ENCODE measurements around the gene LRP5. TPM values are rescaled to one million over a fixed set of nuclear protein-coding genes. Genes with fewer than 3 reads are reported as not detected.

LRP5 gene
- total RNA-seq, 1 donor from 2014 or later, result 20.2 TPM

GRCh38 chr11:68461575-68461917 lies 149.2 kb downstream of the LRP5 start:
- Histone ChIP-seq H4K20me1 (ENCODE audit: insufficient read depth, low read length) (peaks cover 52% of the 10 kb centered on the region), H2AFZ (ENCODE audit: low read depth, low read length) (no peak overlapping the region), H3K27ac (ENCODE audit: low read depth, low read length) (peak overlapping the region; percentile 92), H3K27me3 (ENCODE audit: insufficient read depth, low read length) (no peaks in the 10 kb centered on the region), H3K4me2 (ENCODE audit: low read length) (peak overlapping the region; percentile 90), H3K9me3 (ENCODE audit: insufficient read depth, low read depth, low read length) (no peaks in the 10 kb centered on the region), H3K4me3 (ENCODE audit: insufficient read depth, low read depth, low read length) (peak overlapping the region; percentile 72), H3K79me2 (ENCODE audit: insufficient read depth, low read length) (peaks cover 60% of the 10 kb centered on the region), H3K9ac (ENCODE audit: low read length) (peak overlapping the region; percentile 92), H3K36me3 (ENCODE audit: insufficient read depth, low read length) (no peaks in the 10 kb centered on the region), H3K4me1 (ENCODE audit: insufficient read depth, low read length) (peaks cover 22% of the 10 kb centered on the region)
- DNase-seq (ENCODE audit: low read depth) (no peak), FAIRE-seq (no peak)
- Mint-ChIP-seq H3K4me1 (ENCODE audit: low read depth, unreplicated experiment) (peaks cover 28% of the 10 kb centered on the region), H3K27ac (ENCODE audit: unreplicated experiment) (peak overlapping the region; percentile 94), H3K9me3 (ENCODE audit: unreplicated experiment) (no peaks in the 10 kb centered on the region), H3K36me3 (ENCODE audit: low read depth, unreplicated experiment) (no peaks in the 10 kb centered on the region), H3K27me3 (ENCODE audit: low read depth, unreplicated experiment) (no peaks in the 10 kb centered on the region), H3K4me3 (ENCODE audit: unreplicated experiment) (peak overlapping the region; percentile 99)
- no peak for TF ChIP-seq EZH2 (IDR thresholded peaks at IDR 0.05; ENCODE audit: insufficient read depth, low read length)
- TF ChIP-seq CTCF (IDR thresholded peaks at IDR 0.05; ENCODE audit: insufficient read depth, low read depth, low read length), result no peak

GRCh38 chr11:68463714-68464113 lies 151.3 kb downstream of the LRP5 start:
- Mint-ChIP-seq H3K27ac (ENCODE audit: unreplicated experiment) (no peak overlapping the region), H3K9me3 (ENCODE audit: unreplicated experiment) (no peaks in the 10 kb centered on the region), H3K4me3 (ENCODE audit: unreplicated experiment) (peak overlapping the region; percentile 47), H3K36me3 (ENCODE audit: low read depth, unreplicated experiment) (no peaks in the 10 kb centered on the region), H3K27me3 (ENCODE audit: low read depth, unreplicated experiment) (no peaks in the 10 kb centered on the region), H3K4me1 (ENCODE audit: low read depth, unreplicated experiment) (peaks cover 42% of the 10 kb centered on the region)
- Histone ChIP-seq H3K4me1 (ENCODE audit: insufficient read depth, low read length) (peaks cover 22% of the 10 kb centered on the region), H2AFZ (ENCODE audit: low read depth, low read length) (no peak overlapping the region), H3K4me3 (ENCODE audit: insufficient read depth, low read depth, low read length) (no peak overlapping the region), H4K20me1 (ENCODE audit: insufficient read depth, low read length) (peaks cover 71% of the 10 kb centered on the region), H3K79me2 (ENCODE audit: insufficient read depth, low read length) (peaks cover 81% of the 10 kb centered on the region), H3K9ac (ENCODE audit: low read length) (no peak overlapping the region), H3K9me3 (ENCODE audit: insufficient read depth, low read depth, low read length) (no peaks in the 10 kb centered on the region), H3K36me3 (ENCODE audit: insufficient read depth, low read length) (no peaks in the 10 kb centered on the region), H3K4me2 (ENCODE audit: low read length) (peak overlapping the region; percentile 90), H3K27ac (ENCODE audit: low read depth, low read length) (no peak overlapping the region), H3K27me3 (ENCODE audit: insufficient read depth, low read length) (no peaks in the 10 kb centered on the region)
- TF ChIP-seq CTCF (IDR thresholded peaks at IDR 0.05; ENCODE audit: insufficient read depth, low read depth, low read length) (no peak), EZH2 (IDR thresholded peaks at IDR 0.05; ENCODE audit: insufficient read depth, low read length) (no peak)
- FAIRE-seq, result no peak
- DNase-seq (ENCODE audit: low read depth), result no peak

GRCh38 chr11:68467201-68467834 lies 154.9 kb downstream of the LRP5 start:
- H3K27ac ChIP-seq (ENCODE audit: low read depth, low read length), result no peak overlapping the region

More at GRCh38 chr11:68467201-68467834, 154.9 kb downstream of the LRP5 start:
- H3K4me1 ChIP-seq (ENCODE audit: insufficient read depth, low read length), result peaks cover 33% of the 10 kb centered on the region
- peaks cover 96% of the 10 kb centered on the region for H3K79me2 ChIP-seq (ENCODE audit: insufficient read depth, low read length)
- H2AFZ ChIP-seq (ENCODE audit: low read depth, low read length), result no peak overlapping the region
- H3K27me3 Mint-ChIP-seq (ENCODE audit: low read depth, unreplicated experiment), result no peaks in the 10 kb centered on the region
- no peak overlapping the region for H3K4me2 ChIP-seq (ENCODE audit: low read length)
- no peaks in the 10 kb centered on the region for H3K9me3 ChIP-seq (ENCODE audit: insufficient read depth, low read depth, low read length)
- H3K9ac ChIP-seq (ENCODE audit: low read length), result no peak overlapping the region
- H4K20me1 ChIP-seq (ENCODE audit: insufficient read depth, low read length), result peaks cover 94% of the 10 kb centered on the region
- no peak overlapping the region for H3K4me3 ChIP-seq (ENCODE audit: insufficient read depth, low read depth, low read length)
- H3K36me3 Mint-ChIP-seq (ENCODE audit: low read depth, unreplicated experiment), result no peaks in the 10 kb centered on the region
- no peaks in the 10 kb centered on the region for H3K9me3 Mint-ChIP-seq (ENCODE audit: unreplicated experiment)
- H3K4me3 Mint-ChIP-seq (ENCODE audit: unreplicated experiment), result peak overlapping the region; percentile 62
- peaks cover 78% of the 10 kb centered on the region for H3K4me1 Mint-ChIP-seq (ENCODE audit: low read depth, unreplicated experiment)
- H3K27me3 ChIP-seq (ENCODE audit: insufficient read depth, low read length), result no peaks in the 10 kb centered on the region
- DNase-seq (ENCODE audit: low read depth), result no peak
- no peak for FAIRE-seq
- H3K27ac Mint-ChIP-seq (ENCODE audit: unreplicated experiment), result no peak overlapping the region
- TF ChIP-seq CTCF (IDR thresholded peaks at IDR 0.05; ENCODE audit: insufficient read depth, low read depth, low read length) (no peak), EZH2 (IDR thresholded peaks at IDR 0.05; ENCODE audit: insufficient read depth, low read length) (no peak)
- H3K36me3 ChIP-seq (ENCODE audit: insufficient read depth, low read length), result no peaks in the 10 kb centered on the region

Measured in astrocyte (in vitro differentiated cells and primary cell).